H9 (cell line): ENCODE results near the gene ACTN1. TPM values are rescaled to one million over a fixed set of nuclear protein-coding genes. Genes with fewer than 3 reads are reported as not detected.

Experiments
- DNase-seq: peaks from one replicate; pipeline ENCODE4 v3.0.0-alpha.2; 2017
- H2AFZ ChIP-seq: one replicate; pipeline ENCODE4 v1.6.1; 2013; ENCODE audit warnings: mild to moderate bottlenecking, low read length, control low read depth, moderate library complexity
- H2AK5ac ChIP-seq: 2 replicates; pipeline ENCODE4 v1.6.1; 2013; ENCODE audit warnings: low read length, control low read depth, mixed read lengths; ENCODE audit not compliant: insufficient read length
- H2BK120ac ChIP-seq: one replicate; pipeline ENCODE4 v1.6.1; 2013; ENCODE audit warnings: low read depth, mild to moderate bottlenecking, low read length, control low read depth, inconsistent platforms; ENCODE audit not compliant: poor library complexity, severe bottlenecking
- H2BK12ac ChIP-seq: 2 replicates; pipeline ENCODE4 v1.6.1; 2013; ENCODE audit warnings: low read length, control low read depth, mixed read lengths, low read depth; ENCODE audit not compliant: insufficient read length
- H2BK15ac ChIP-seq: 2 replicates; pipeline ENCODE4 v1.6.1; 2013; ENCODE audit warnings: low read depth, low read length, control low read depth
- H2BK20ac ChIP-seq: one replicate; pipeline ENCODE4 v1.6.1; 2013; ENCODE audit warnings: low read depth, mild to moderate bottlenecking, low read length, control low read depth, inconsistent platforms; ENCODE audit not compliant: poor library complexity, severe bottlenecking
- H2BK5ac ChIP-seq: 2 replicates; pipeline ENCODE4 v1.6.1; 2013; ENCODE audit warnings: low read length, control low read depth, mixed read lengths; ENCODE audit not compliant: insufficient read length
- H3K14ac ChIP-seq: 2 replicates; pipeline ENCODE4 v1.6.1; 2013; ENCODE audit warnings: low read length, control low read depth; ENCODE audit not compliant: insufficient read depth
- H3K18ac ChIP-seq: 2 replicates; pipeline ENCODE4 v1.6.1; 2013; ENCODE audit warnings: low read depth, mild to moderate bottlenecking, mixed read lengths, low read length, control low read depth; ENCODE audit not compliant: insufficient read length
- H3K23ac ChIP-seq: 2 replicates; pipeline ENCODE4 v1.6.1; 2013; ENCODE audit warnings: low read length, control low read depth, mixed read lengths, low read depth; ENCODE audit not compliant: insufficient read length
- H3K23me2 ChIP-seq: 2 replicates; pipeline ENCODE4 v1.6.1; 2013; ENCODE audit warnings: low read depth, mild to moderate bottlenecking, mixed read lengths, low read length, control low read depth; ENCODE audit not compliant: insufficient read length, poor library complexity, severe bottlenecking
- H3K27ac ChIP-seq: 2 replicates; pipeline ENCODE4 v1.5.1; 2013; ENCODE audit warnings: low read length, control low read depth, mixed read lengths, low read depth; ENCODE audit not compliant: insufficient read length
- H3K27me3 ChIP-seq: 2 replicates; pipeline ENCODE4 v1.6.1; 2013; ENCODE audit warnings: low read length, control low read depth, inconsistent platforms; ENCODE audit not compliant: insufficient read depth
- H3K4ac ChIP-seq: 2 replicates; pipeline ENCODE4 v1.6.1; 2013; ENCODE audit warnings: low read depth, mild to moderate bottlenecking, control low read depth, inconsistent platforms, low read length, moderate library complexity
- H3K4me1 ChIP-seq: 2 replicates; pipeline ENCODE4 v1.6.1; 2013; ENCODE audit warnings: low read length, control low read depth, inconsistent platforms; ENCODE audit not compliant: insufficient read depth
- H3K4me2 ChIP-seq: 2 replicates; pipeline ENCODE4 v1.6.1; 2013; ENCODE audit warnings: low read length, control low read depth, mixed read lengths; ENCODE audit not compliant: insufficient read length, insufficient read depth
- H3K56ac ChIP-seq: 2 replicates; pipeline ENCODE4 v1.6.1; 2013; ENCODE audit warnings: low read depth, mild to moderate bottlenecking, mixed read lengths, low read length, control low read depth; ENCODE audit not compliant: insufficient read length
- H3K79me1 ChIP-seq: 2 replicates; pipeline ENCODE4 v1.6.1; 2013; ENCODE audit warnings: low read depth, mild to moderate bottlenecking, moderate library complexity, low read length, control low read depth, inconsistent platforms; ENCODE audit not compliant: insufficient read depth, poor library complexity, severe bottlenecking
- H3K79me2 ChIP-seq: 2 replicates; pipeline ENCODE4 v1.6.1; 2013; ENCODE audit warnings: low read length, control low read depth, inconsistent platforms; ENCODE audit not compliant: insufficient read depth
- H3K9ac ChIP-seq: 2 replicates; pipeline ENCODE4 v1.6.1; 2013; ENCODE audit warnings: low read length, control low read depth, mixed read lengths; ENCODE audit not compliant: insufficient read length; ENCODE audit errors: extremely low read depth
- H3K9me3 ChIP-seq: one replicate; pipeline ENCODE4 v1.6.1; 2013; ENCODE audit warnings: low read depth, low read length, inconsistent platforms; ENCODE audit not compliant: control insufficient read depth
- H3T11ph ChIP-seq: one replicate; pipeline ENCODE4 v1.6.1; 2013; ENCODE audit warnings: mild to moderate bottlenecking, low read length, control low read depth, inconsistent platforms
- H4K20me1 ChIP-seq: one replicate; pipeline ENCODE4 v1.6.1; 2013; ENCODE audit not compliant: control insufficient read depth, insufficient read length, insufficient read depth
- H4K5ac ChIP-seq: 2 replicates; pipeline ENCODE4 v1.6.1; 2013; ENCODE audit warnings: low read depth, mild to moderate bottlenecking, mixed read lengths, low read length, control low read depth; ENCODE audit not compliant: insufficient read length
- H4K8ac ChIP-seq: replicated peaks from 2 replicates; pipeline ENCODE4 v1.6.1; 2013; ENCODE audit warnings: low read length, control low read depth, mixed read lengths, low read depth; ENCODE audit not compliant: insufficient read length
- H4K91ac ChIP-seq: 2 replicates; pipeline ENCODE4 v1.6.1; 2013; ENCODE audit warnings: low read depth, mild to moderate bottlenecking, moderate library complexity, mixed read lengths, low read length, control low read depth; ENCODE audit not compliant: insufficient read length
- H3K27ac Mint-ChIP-seq, 3 experiments: 2 replicates in 2 of 3; 3 replicates in 1 of 3; pipeline ENCODE4 v1.8.0; 2020 to 2021; ENCODE audit warnings: mixed read lengths in 3 of 3, mild to moderate bottlenecking in 1 of 3, moderate library complexity in 1 of 3
- H3K27me3 Mint-ChIP-seq: 2 replicates; pipeline ENCODE4 v1.8.0; 2021; ENCODE audit warnings: low read depth, mild to moderate bottlenecking, moderate library complexity, mixed read lengths
- H3K36me3 Mint-ChIP-seq, 3 experiments: 2 replicates in 2 of 3; 3 replicates in 1 of 3; pipeline ENCODE4 v1.8.0; 2020 to 2021; ENCODE audit warnings: low read depth in 3 of 3, mixed read lengths in 3 of 3; ENCODE audit not compliant: insufficient read depth in 1 of 3
- H3K4me1 Mint-ChIP-seq, 2 experiments: 2 replicates each; pipeline ENCODE4 v1.8.0; 2020; ENCODE audit warnings: mixed read lengths in 2 of 2
- H3K4me3 Mint-ChIP-seq, 2 experiments: 2 replicates in 1 of 2; 3 replicates in 1 of 2; pipeline ENCODE4 v1.8.0; 2020 to 2021; ENCODE audit warnings: mild to moderate bottlenecking in 2 of 2, mixed read lengths in 2 of 2, moderate library complexity in 1 of 2
- H3K9me3 Mint-ChIP-seq, 2 experiments: 2 replicates in 1 of 2; 3 replicates in 1 of 2; pipeline ENCODE4 v1.8.0; 2020; ENCODE audit warnings: mild to moderate bottlenecking in 2 of 2, mixed read lengths in 2 of 2, moderate library complexity in 1 of 2
- CTCF ChIP-seq: fragments of 200-600 bp; sonication (generic); conservative IDR thresholded peaks from 3 replicates; pipeline ENCODE4 v1.8.0; 2021; ENCODE audit warnings: antibody characterized with exemption, mild to moderate bottlenecking
- WGBS: extraction: QIAGEN DNeasy Blood & Tissue Kit; methylation state at CpG from one replicate; pipeline ENCODE4 v1.1.7; 2013; ENCODE audit warnings: missing lambda C conversion rate, low lambda C conversion rate, mixed read lengths; ENCODE audit not compliant: insufficient read length; ENCODE audit errors: extremely low coverage; 5-methylcytosine and 5-hydroxymethylcytosine counted together
- total RNA-seq: library from RNA; stranded (reverse); gene quantifications from 2 replicates; pipeline ENCODE4 v1.2.1, GENCODE V29; 2021

The ACTN1 gene
- total RNA-seq, 1 experiment from 2014 or later = 219 TPM

GRCh38 chr14:68938271-68939150 lies 40.6 kb downstream of the ACTN1 start:
- no peak overlapping the region for H2BK120ac ChIP-seq
- peak overlapping the region; percentile 11 to 78 (median 55); a peak in 5 of 7 replicates for H3K27ac Mint-ChIP-seq
- H3K79me1 ChIP-seq = peaks cover 7% of the 10 kb centered on the region
- H2AK5ac ChIP-seq = no peak overlapping the region
- H2AFZ ChIP-seq = no peak overlapping the region
- no peak overlapping the region for H3K4me2 ChIP-seq
- peaks cover 2% of the 10 kb centered on the region for H4K20me1 ChIP-seq
- no peak overlapping the region for H4K8ac ChIP-seq
- H2BK12ac ChIP-seq = no peak overlapping the region
- no peak overlapping the region for H3T11ph ChIP-seq
- H3K23ac ChIP-seq = no peak overlapping the region
- H2BK15ac ChIP-seq = no peak overlapping the region
- peaks cover 14% of the 10 kb centered on the region; the same call in 1 of the 2 replicates for H3K4me1 ChIP-seq
- H3K4me1 Mint-ChIP-seq = peaks cover 70 to 89% of the 10 kb centered on the region in 2 experiments
- H2BK5ac ChIP-seq = peak overlapping the region; percentile 26
- no peak overlapping the region; a peak in 1 of 5 replicates for H3K4me3 Mint-ChIP-seq
- H2BK20ac ChIP-seq = no peak overlapping the region
- no peak overlapping the region for H3K9ac ChIP-seq
- H3K18ac ChIP-seq = no peak overlapping the region
- H4K5ac ChIP-seq = no peak overlapping the region
- no peaks in the 10 kb centered on the region for H3K9me3 ChIP-seq
- H3K56ac ChIP-seq = no peak overlapping the region
- H3K79me2 ChIP-seq = peaks cover 27% of the 10 kb centered on the region
- H3K14ac ChIP-seq = no peak overlapping the region
- no peak overlapping the region for H3K4ac ChIP-seq
- no peaks in the 10 kb centered on the region for H3K27me3 ChIP-seq
- no peaks in the 10 kb centered on the region for H3K9me3 Mint-ChIP-seq
- TF ChIP-seq CTCF = no peak
- WGBS = no CpG with 5 or more reads among the region's 4 CpGs
- DNase-seq = no peak
- no peak overlapping the region for H3K27ac ChIP-seq
- H4K91ac ChIP-seq = no peak overlapping the region
- peaks cover 1 to 16% (median 8%) of the 10 kb centered on the region in 3 experiments; a peak in 6 of 7 replicates for H3K36me3 Mint-ChIP-seq
- H3K27me3 Mint-ChIP-seq = no peaks in the 10 kb centered on the region
- no peaks in the 10 kb centered on the region for H3K23me2 ChIP-seq
